ENCODE data around the gene STK40. TPM values are rescaled to one million over a fixed set of nuclear protein-coding genes. Genes with fewer than 3 reads are reported as not detected.

Gene STK40
- total RNA-seq, 1 experiment from 2014 or later: 26.2 TPM

DNA sequence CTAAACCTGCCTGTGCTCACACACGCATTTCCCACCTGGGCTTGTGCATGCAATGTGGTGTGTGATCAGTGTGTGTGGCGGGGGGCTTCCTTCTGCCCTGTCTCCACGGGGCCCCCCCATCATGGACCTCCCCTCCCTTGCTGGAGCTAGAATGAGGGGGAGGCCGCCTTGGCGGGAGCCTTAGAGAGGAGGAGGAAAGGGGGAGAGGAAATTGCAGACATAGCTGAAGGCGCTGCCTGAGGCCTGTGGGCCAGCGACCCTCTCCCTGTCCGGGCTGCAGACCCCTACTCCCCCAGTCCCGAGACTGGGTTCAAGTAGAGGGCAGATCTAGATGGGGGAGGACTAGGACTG, 61.4 kb downstream of the STK40 start:
- no peak for TF ChIP-seq CTCF (conservative IDR thresholded peaks at IDR 0.05)
- no peak overlapping the region for H2AK5ac ChIP-seq (ENCODE audit: insufficient read length, low read length)
- H3K79me1 ChIP-seq (ENCODE audit: insufficient read depth, low read depth, low read length, poor library complexity, severe bottlenecking): no peaks in the 10 kb centered on the region
- Mint-ChIP-seq H3K9me3 (no peaks in the 10 kb centered on the region; a peak in 2 of 5 replicates), H3K27ac (no peak overlapping the region), H3K4me1 (peaks cover 21 to 22% of the 10 kb centered on the region in 2 experiments), H3K27me3 (ENCODE audit: low read depth) (peaks cover 40% of the 10 kb centered on the region), H3K36me3 (ENCODE audit: insufficient read depth in 1 of 3, low read depth in 3 of 3) (peaks cover 0 to 2% (median 0%) of the 10 kb centered on the region in 3 experiments; a peak in 3 of 7 replicates), H3K4me3 (peak overlapping the region; percentile 63 to 87)
- H2BK12ac ChIP-seq (ENCODE audit: insufficient read length, low read depth, low read length): peak overlapping the region; percentile 53
- no peaks in the 10 kb centered on the region for H3K27me3 ChIP-seq (ENCODE audit: insufficient read depth, low read length)
- no peak overlapping the region for H2AFZ ChIP-seq (ENCODE audit: low read length)
- no peak overlapping the region for H2BK20ac ChIP-seq (ENCODE audit: low read depth, low read length, poor library complexity, severe bottlenecking)
- no peak overlapping the region for H3K4ac ChIP-seq (ENCODE audit: low read depth, low read length)
- no peak overlapping the region for H3T11ph ChIP-seq (ENCODE audit: low read length)
- no CpG with 5 or more reads among the region's 9 CpGs for WGBS (ENCODE audit: extremely low coverage, insufficient read length, low lambda C conversion rate)
- no peaks in the 10 kb centered on the region for H3K79me2 ChIP-seq (ENCODE audit: insufficient read depth, low read length)
- no peak overlapping the region for H3K27ac ChIP-seq (ENCODE audit: insufficient read length, low read depth, low read length)
- peak overlapping the region; percentile 51 for H3K4me2 ChIP-seq (ENCODE audit: insufficient read depth, insufficient read length, low read length)
- no peak overlapping the region for H3K56ac ChIP-seq (ENCODE audit: insufficient read length, low read depth, low read length)
- H4K8ac ChIP-seq (replicated peaks; ENCODE audit: insufficient read length, low read depth, low read length): no peak overlapping the region
- no peaks in the 10 kb centered on the region for H3K4me1 ChIP-seq (ENCODE audit: insufficient read depth, low read length)
- H2BK15ac ChIP-seq (ENCODE audit: low read depth, low read length): no peak overlapping the region
- H4K91ac ChIP-seq (ENCODE audit: insufficient read length, low read depth, low read length): no peak overlapping the region
- peaks cover 32% of the 10 kb centered on the region for H3K23me2 ChIP-seq (ENCODE audit: insufficient read length, low read depth, low read length, poor library complexity, severe bottlenecking)
- H3K14ac ChIP-seq (ENCODE audit: insufficient read depth, low read length): no peak overlapping the region; the same call in 1 of the 2 replicates
- H2BK5ac ChIP-seq (ENCODE audit: insufficient read length, low read length): no peak overlapping the region
- H4K5ac ChIP-seq (ENCODE audit: insufficient read length, low read depth, low read length): no peak overlapping the region
- no peak overlapping the region for H3K9ac ChIP-seq (ENCODE audit: extremely low read depth, insufficient read length, low read length)
- H3K18ac ChIP-seq (ENCODE audit: insufficient read length, low read depth, low read length): peak overlapping the region; percentile 49
- no peak for DNase-seq
- no peak overlapping the region for H3K23ac ChIP-seq (ENCODE audit: insufficient read length, low read depth, low read length)
- no peaks in the 10 kb centered on the region for H3K9me3 ChIP-seq (ENCODE audit: control insufficient read depth, low read depth, low read length)
- H2BK120ac ChIP-seq (ENCODE audit: low read depth, low read length, poor library complexity, severe bottlenecking): no peak overlapping the region
- H4K20me1 ChIP-seq (ENCODE audit: control insufficient read depth, insufficient read depth, insufficient read length): peaks cover 5% of the 10 kb centered on the region

All from H9 (cell line).